Stimulated activated effector memory CD8-positive, alpha-beta T cell treated with anti-CD3 and anti-CD28 coated beads, Interleukin-12 subunit alpha, Interleukin-12 subunit beta, amount 100 ng/mL, for 72 hours (primary cell): ENCODE data around the gene MBOAT1.

Experiments used
- ATAC-seq: fragments of 150-1000 bp; cut with Tn5 transposase; 2 replicates; pipeline ENCODE4 v1.10.0; 2021
- DNase-seq, 2 donors: peaks; one replicate each; pipeline ENCODE4 v3.0.0; 2021 to 2022; ENCODE audit warnings: low spot score in 2 of 2
- H3K27ac Mint-ChIP-seq: one replicate; pipeline ENCODE4 v1.8.0; 2022; ENCODE audit warnings: mild to moderate bottlenecking, mixed read lengths
- H3K36me3 Mint-ChIP-seq: one replicate; pipeline ENCODE4 v1.8.0; 2022; ENCODE audit warnings: mild to moderate bottlenecking, mixed read lengths
- H3K4me1 Mint-ChIP-seq: one replicate; pipeline ENCODE4 v1.8.0; 2022; ENCODE audit warnings: mixed read lengths
- H3K4me3 Mint-ChIP-seq: one replicate; pipeline ENCODE4 v1.8.0; 2022; ENCODE audit warnings: mild to moderate bottlenecking, mixed read lengths
- H3K9me3 Mint-ChIP-seq: one replicate; pipeline ENCODE4 v1.8.0; 2022; ENCODE audit warnings: mixed read lengths

The MBOAT1 gene

GRCh38 chr6:20173833-20174792 is 38.2 kb downstream of the MBOAT1 start:
- Mint-ChIP-seq H3K36me3 (no peaks in the 10 kb centered on the region), H3K4me1 (peaks cover 44% of the 10 kb centered on the region), H3K9me3 (no peaks in the 10 kb centered on the region), H3K27ac (peak overlapping the region; percentile 66), H3K4me3 (peak overlapping the region; percentile 22)
- no peak for DNase-seq
- ATAC-seq: peak; percentile 74

DNA sequence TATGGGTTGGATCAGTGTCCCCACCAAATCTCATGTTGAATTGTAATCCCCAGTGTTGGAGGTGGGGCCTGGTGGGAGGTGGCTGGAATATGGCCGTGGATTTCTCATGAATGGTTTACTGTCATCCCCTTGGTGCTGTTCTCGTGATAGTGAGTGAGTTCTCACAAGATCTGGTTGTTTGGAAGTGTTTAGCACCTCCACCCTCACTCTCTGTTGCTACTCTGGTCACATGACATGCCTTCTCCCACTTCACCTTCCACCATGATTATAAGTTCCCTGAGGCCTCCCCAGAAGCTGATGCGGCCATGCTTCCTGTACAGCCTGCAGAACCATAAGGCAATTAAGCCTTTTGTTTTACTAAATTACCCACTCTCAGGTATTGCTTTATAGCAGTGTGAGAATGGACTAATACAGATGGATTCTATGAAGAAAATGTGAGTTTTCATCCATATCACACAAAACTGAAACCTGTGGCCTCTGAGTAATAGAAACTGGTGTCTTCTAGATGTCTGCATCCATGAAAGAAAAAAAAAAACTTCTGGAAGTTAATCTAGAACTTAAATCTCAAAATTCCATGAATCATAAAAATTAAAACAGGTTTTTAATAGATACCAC is 39.3 kb downstream of the MBOAT1 start:
- Mint-ChIP-seq H3K27ac (no peak overlapping the region), H3K4me1 (peaks cover 49% of the 10 kb centered on the region), H3K4me3 (no peak overlapping the region), H3K9me3 (no peaks in the 10 kb centered on the region), H3K36me3 (no peaks in the 10 kb centered on the region)
- DNase-seq: no peak
- peak; percentile 16 for ATAC-seq

GRCh38 chr6:20170455-20171148 is 41.7 kb downstream of the MBOAT1 start:
- Mint-ChIP-seq H3K27ac (no peak overlapping the region), H3K36me3 (no peaks in the 10 kb centered on the region), H3K4me3 (no peak overlapping the region), H3K4me1 (peaks cover 45% of the 10 kb centered on the region), H3K9me3 (no peaks in the 10 kb centered on the region)
- ATAC-seq (no peak), DNase-seq (no peak)

DNA sequence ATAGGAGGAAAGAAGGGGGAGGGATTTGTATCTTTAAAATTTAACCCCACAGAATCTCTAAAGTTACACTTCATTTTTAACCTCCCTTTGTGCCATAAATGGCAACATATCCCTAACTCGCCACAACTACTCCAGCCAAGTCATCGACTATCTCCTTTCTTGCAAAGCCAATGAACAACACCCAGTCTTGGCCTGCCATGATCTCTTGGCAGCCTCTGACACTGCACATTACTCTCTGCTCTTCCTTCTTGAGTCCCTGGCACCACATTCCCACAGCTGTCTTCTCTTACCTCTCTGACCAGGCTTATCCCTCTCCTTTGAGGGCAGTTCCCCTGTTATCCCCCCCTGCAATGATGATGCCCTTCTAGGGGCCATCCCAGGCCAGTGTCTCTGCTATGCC is 42.5 kb downstream of the MBOAT1 start:
- Mint-ChIP-seq H3K9me3 (no peaks in the 10 kb centered on the region), H3K27ac (no peak overlapping the region), H3K4me1 (peaks cover 45% of the 10 kb centered on the region), H3K36me3 (no peaks in the 10 kb centered on the region), H3K4me3 (no peak overlapping the region)
- ATAC-seq (no peak), DNase-seq (no peak)

- Mint-ChIP-seq H3K27ac (no peak overlapping the region), H3K36me3 (no peaks in the 10 kb centered on the region)
Measured at GRCh38 chr6:20169119-20169557, 43.1 kb downstream of the MBOAT1 start.

GRCh38 chr6:20168690-20169089 is 43.6 kb downstream of the MBOAT1 start:
- Mint-ChIP-seq H3K4me3 (no peak overlapping the region), H3K36me3 (no peaks in the 10 kb centered on the region), H3K9me3 (no peaks in the 10 kb centered on the region), H3K27ac (peak overlapping the region; percentile 87), H3K4me1 (peaks cover 36% of the 10 kb centered on the region)
- ATAC-seq: no peak
- DNase-seq: no peak

More at GRCh38 chr6:20169119-20169557, 43.1 kb downstream of the MBOAT1 start:
- Mint-ChIP-seq H3K9me3 (no peaks in the 10 kb centered on the region), H3K4me3 (no peak overlapping the region), H3K4me1 (peaks cover 40% of the 10 kb centered on the region)
- no peak for ATAC-seq
- DNase-seq: no peak

- Mint-ChIP-seq H3K9me3 (no peaks in the 10 kb centered on the region), H3K4me3 (no peak overlapping the region), H3K27ac (no peak overlapping the region), H3K4me1 (peaks cover 25% of the 10 kb centered on the region), H3K36me3 (no peaks in the 10 kb centered on the region)
- DNase-seq: no peak
- no peak for ATAC-seq
Measured at GRCh38 chr6:20167601-20168000, 44.7 kb downstream of the MBOAT1 start.

- H3K27ac Mint-ChIP-seq: no peak overlapping the region
Measured at GRCh38 chr6:20166210-20166609, 46.1 kb downstream of the MBOAT1 start.

DNA sequence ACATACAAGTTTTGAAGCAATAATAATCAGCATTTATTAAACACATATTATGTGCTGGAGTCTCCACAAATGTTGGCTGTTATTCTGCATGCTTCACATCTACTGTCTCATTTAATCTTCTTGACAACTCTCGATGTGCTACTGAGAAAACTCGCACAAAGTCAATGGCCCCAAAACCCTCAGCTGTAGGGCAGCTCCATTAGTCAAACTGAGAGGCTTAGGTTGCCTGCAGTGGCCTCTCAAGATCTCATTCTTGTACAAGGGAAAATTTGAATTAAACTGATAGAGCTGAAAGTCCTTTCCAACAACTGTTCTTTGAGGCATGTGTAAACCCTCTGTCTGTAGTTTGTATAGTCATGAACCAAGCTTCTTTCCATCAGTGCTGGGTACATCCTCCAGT is 49.8 kb downstream of the MBOAT1 start:
- H3K27ac Mint-ChIP-seq: no peak overlapping the region
- no peak for DNase-seq

More at GRCh38 chr6:20166210-20166609, 46.1 kb downstream of the MBOAT1 start:
- H3K36me3 Mint-ChIP-seq: no peaks in the 10 kb centered on the region
- H3K4me1 Mint-ChIP-seq: peaks cover 19% of the 10 kb centered on the region
- no peak overlapping the region for H3K4me3 Mint-ChIP-seq
- DNase-seq (no peak), ATAC-seq (no peak)
- no peaks in the 10 kb centered on the region for H3K9me3 Mint-ChIP-seq

GRCh38 chr6:20160541-20161283 is 51.6 kb downstream of the MBOAT1 start:
- Mint-ChIP-seq H3K36me3 (no peaks in the 10 kb centered on the region), H3K4me1 (peaks cover 5% of the 10 kb centered on the region), H3K27ac (no peak overlapping the region), H3K4me3 (no peak overlapping the region), H3K9me3 (no peaks in the 10 kb centered on the region)
- ATAC-seq: no peak
- DNase-seq: no peak

More for the DNA sequence above, 49.8 kb downstream of the MBOAT1 start:
- no peaks in the 10 kb centered on the region for H3K36me3 Mint-ChIP-seq
- peaks cover 5% of the 10 kb centered on the region for H3K4me1 Mint-ChIP-seq
- H3K4me3 Mint-ChIP-seq: no peak overlapping the region
- no peaks in the 10 kb centered on the region for H3K9me3 Mint-ChIP-seq
- peak; percentile 44 for ATAC-seq

DNA sequence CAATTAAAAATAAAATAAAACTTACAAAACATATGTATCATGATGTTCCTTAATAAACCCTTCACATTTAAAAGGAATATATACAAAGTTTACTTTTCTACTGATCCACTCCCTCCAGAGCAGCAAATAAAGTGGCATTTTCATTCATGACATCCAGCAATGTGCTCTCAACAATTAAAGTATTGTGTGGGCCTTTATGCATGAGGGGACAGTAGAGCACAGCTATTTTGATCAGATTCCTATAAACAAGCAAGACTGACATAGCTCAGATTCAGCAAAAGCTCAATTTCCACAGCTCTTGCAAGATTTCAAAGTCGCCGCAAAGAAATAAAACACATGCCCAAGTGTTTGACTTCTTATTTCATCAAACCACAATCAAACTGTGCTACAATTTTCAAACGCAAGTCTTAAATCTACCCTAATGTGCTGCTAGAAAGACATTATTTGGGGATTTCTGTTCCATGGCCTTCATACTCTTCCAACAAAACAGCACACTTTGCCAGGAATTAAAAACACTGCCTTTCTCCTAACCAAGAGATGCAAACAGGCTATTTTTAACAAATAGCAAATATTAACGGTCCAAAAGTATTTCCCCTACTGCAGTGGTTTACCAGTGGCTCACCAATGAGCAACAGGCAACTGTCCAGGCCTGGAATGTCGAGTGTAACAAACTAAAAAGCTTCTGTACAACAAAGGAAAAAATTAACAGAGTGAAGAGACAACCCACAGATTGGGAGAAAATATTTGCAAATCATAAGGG is 52.3 kb downstream of the MBOAT1 start:
- Mint-ChIP-seq H3K27ac (no peak overlapping the region), H3K4me1 (peaks cover 5% of the 10 kb centered on the region), H3K4me3 (no peak overlapping the region), H3K36me3 (no peaks in the 10 kb centered on the region), H3K9me3 (no peaks in the 10 kb centered on the region)
- no peak for ATAC-seq
- DNase-seq: no peak

GRCh38 chr6:20159098-20159497 is 53.2 kb downstream of the MBOAT1 start:
- no peaks in the 10 kb centered on the region for H3K9me3 Mint-ChIP-seq
- ATAC-seq (no peak), DNase-seq (no peak)
- H3K27ac Mint-ChIP-seq: no peak overlapping the region
- H3K36me3 Mint-ChIP-seq: no peaks in the 10 kb centered on the region
- no peak overlapping the region for H3K4me3 Mint-ChIP-seq
- H3K4me1 Mint-ChIP-seq: peaks cover 5% of the 10 kb centered on the region

DNA sequence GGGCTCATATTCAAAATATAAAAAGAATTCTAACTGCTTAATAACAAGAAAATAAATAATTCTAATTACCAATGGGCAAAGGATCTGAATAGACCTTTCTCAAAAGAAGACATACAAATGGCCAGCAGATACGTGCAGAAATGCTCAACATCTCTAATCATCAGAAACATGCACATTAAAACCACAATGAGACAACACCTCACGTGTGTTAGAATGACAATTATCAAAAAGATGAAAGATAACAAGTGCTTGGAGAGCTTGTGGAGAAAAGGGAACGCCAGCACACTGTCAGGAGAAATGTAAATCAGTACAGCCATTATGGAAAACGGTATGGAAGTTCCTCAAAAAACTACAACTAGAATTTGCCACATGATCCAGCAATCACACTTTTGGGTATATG is 53.6 kb downstream of the MBOAT1 start:
- no peaks in the 10 kb centered on the region for H3K36me3 Mint-ChIP-seq

DNA sequence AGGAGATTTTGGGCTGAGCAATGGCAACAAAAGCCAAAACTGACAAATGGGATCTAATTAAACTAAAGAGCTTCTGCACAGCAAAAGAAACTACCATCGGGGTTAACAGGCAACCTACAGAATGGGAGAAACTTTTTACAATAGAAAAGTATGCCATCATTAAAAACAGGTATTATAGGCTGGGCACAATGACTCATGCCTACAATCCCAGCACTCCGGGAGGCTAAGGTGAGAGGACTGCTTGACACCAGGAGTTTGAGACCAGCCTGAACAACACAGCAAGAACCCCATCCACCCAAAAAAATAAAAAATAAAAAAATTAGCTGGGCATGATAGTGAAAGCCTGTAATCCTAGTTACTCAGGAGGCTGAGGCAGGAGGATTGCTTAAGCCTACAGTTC is 55.4 kb downstream of the MBOAT1 start:
- no peak overlapping the region for H3K27ac Mint-ChIP-seq
- H3K36me3 Mint-ChIP-seq: peaks cover 2% of the 10 kb centered on the region
- peaks cover 5% of the 10 kb centered on the region for H3K4me1 Mint-ChIP-seq
- DNase-seq: no peak
- no peak for ATAC-seq
- H3K9me3 Mint-ChIP-seq: no peaks in the 10 kb centered on the region
- no peak overlapping the region for H3K4me3 Mint-ChIP-seq

More for the DNA sequence above, 53.6 kb downstream of the MBOAT1 start:
- no peak overlapping the region for H3K27ac Mint-ChIP-seq
- ATAC-seq: no peak
- H3K9me3 Mint-ChIP-seq: no peaks in the 10 kb centered on the region
- no peak for DNase-seq
- no peak overlapping the region for H3K4me3 Mint-ChIP-seq
- peaks cover 5% of the 10 kb centered on the region for H3K4me1 Mint-ChIP-seq
